GM18519 (cell line): ENCODE data around the gene MBNL3.
"Not testable (repeated sequence)": the region's sequence is repeated elsewhere in the genome, so short reads cannot be mapped to it uniquely, and the experiment has no call there.

Experiments used
- ATAC-seq: cut with Tn5 transposase; IDR thresholded peaks from one replicate; pipeline ENCODE4 v1.9.1; 2021; ENCODE audit warnings: mild to moderate bottlenecking, moderate library complexity; ENCODE audit not compliant: unreplicated experiment, low FRiP score

The MBNL3 gene

GRCh38 chrX:132481449-132481848 is 7.4 kb downstream of the MBNL3 start:
- no peak for ATAC-seq

GRCh38 chrX:132480581-132481203 is 8.1 kb downstream of the MBNL3 start:
- ATAC-seq: peak; percentile 82

GRCh38 chrX:132474544-132475248 is 14.1 kb downstream of the MBNL3 start:
- no peak for ATAC-seq

GRCh38 chrX:132472397-132472796 is 16.4 kb downstream of the MBNL3 start:
- ATAC-seq: no peak

- ATAC-seq: no peak
Observed at GRCh38 chrX:132470831-132471230, 18.0 kb downstream of the MBNL3 start.

- no peak for ATAC-seq
Observed at GRCh38 chrX:132470179-132470578, 18.7 kb downstream of the MBNL3 start.

GRCh38 chrX:132468454-132468853 is 20.4 kb downstream of the MBNL3 start:
- ATAC-seq: no peak

GRCh38 chrX:132467989-132468388 is 20.8 kb downstream of the MBNL3 start:
- no peak for ATAC-seq

GRCh38 chrX:132467026-132467425 is 21.8 kb downstream of the MBNL3 start:
- no peak for ATAC-seq

- ATAC-seq: no peak
Observed at GRCh38 chrX:132463411-132463810, 25.4 kb downstream of the MBNL3 start.

- ATAC-seq: no peak
Observed at GRCh38 chrX:132461886-132462285, 27.0 kb downstream of the MBNL3 start.

GRCh38 chrX:132452911-132453550 is 35.8 kb downstream of the MBNL3 start:
- no peak for ATAC-seq

GRCh38 chrX:132445909-132446308 is 42.9 kb downstream of the MBNL3 start:
- ATAC-seq: not testable (repeated sequence)

- ATAC-seq: no peak
Observed at GRCh38 chrX:132444936-132445335, 43.9 kb downstream of the MBNL3 start.

- ATAC-seq: no peak
Observed at GRCh38 chrX:132443196-132444135, 45.4 kb downstream of the MBNL3 start.

- no peak for ATAC-seq
Observed at GRCh38 chrX:132442691-132443090, 46.1 kb downstream of the MBNL3 start.

- no peak for ATAC-seq
Observed at GRCh38 chrX:132435222-132435621, 53.6 kb downstream of the MBNL3 start.

GRCh38 chrX:132433551-132433950 is 55.3 kb downstream of the MBNL3 start:
- ATAC-seq: no peak

- no peak for ATAC-seq
Observed at GRCh38 chrX:132433001-132433400, 55.8 kb downstream of the MBNL3 start.

GRCh38 chrX:132428896-132429295 is 59.9 kb downstream of the MBNL3 start:
- no peak for ATAC-seq
